HL-60 (cell line): ENCODE results near the gene ETV5.

ENCODE experiments used
- GABPA ChIP-seq: IDR thresholded peaks from 2 replicates; pipeline ENCODE4 v1.6.1; 2012; ENCODE audit warnings: low read depth
- POLR2AphosphoS5 ChIP-seq: IDR thresholded peaks from 2 replicates; pipeline ENCODE4 v1.6.1; 2012; ENCODE audit warnings: low read depth
- SPI1 ChIP-seq: IDR thresholded peaks from 2 replicates; pipeline ENCODE4 v1.6.1; 2012; ENCODE audit warnings: low read depth, mild to moderate bottlenecking, borderline replicate concordance
- TF ChIP-seq, protein P1 (sequence below): IDR thresholded peaks from one replicate; pipeline ENCODE4 v1.5.1; 2011; ENCODE audit warnings: low read length, control low read depth, inconsistent platforms; ENCODE audit not compliant: insufficient read depth
- TF ChIP-seq, protein P2 (sequence below): IDR thresholded peaks from 2 replicates; pipeline ENCODE4 v1.6.1; 2012; ENCODE audit warnings: low read depth; ENCODE audit not compliant: insufficient replicate concordance

DNA sequence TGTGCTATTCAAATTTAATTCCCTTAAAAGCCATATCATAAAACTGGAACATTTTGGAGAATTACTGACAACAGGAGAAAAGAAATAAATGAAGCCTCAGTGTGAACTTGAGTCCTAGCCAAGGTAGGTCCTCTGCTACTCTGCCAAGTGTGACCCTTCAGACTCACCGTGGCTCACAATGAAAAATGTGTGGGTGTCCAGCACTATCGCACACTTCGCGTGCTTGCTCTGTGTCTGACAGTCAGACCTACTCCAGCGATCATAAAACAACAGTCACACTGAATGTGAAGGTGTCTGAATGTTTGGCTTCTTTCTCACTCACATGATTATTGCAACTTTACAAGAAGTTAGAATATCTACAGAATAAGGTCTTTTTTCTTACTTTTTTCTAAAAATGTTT lies 105.3 kb downstream of the ETV5 start:
- TF ChIP-seq, protein P1, sequence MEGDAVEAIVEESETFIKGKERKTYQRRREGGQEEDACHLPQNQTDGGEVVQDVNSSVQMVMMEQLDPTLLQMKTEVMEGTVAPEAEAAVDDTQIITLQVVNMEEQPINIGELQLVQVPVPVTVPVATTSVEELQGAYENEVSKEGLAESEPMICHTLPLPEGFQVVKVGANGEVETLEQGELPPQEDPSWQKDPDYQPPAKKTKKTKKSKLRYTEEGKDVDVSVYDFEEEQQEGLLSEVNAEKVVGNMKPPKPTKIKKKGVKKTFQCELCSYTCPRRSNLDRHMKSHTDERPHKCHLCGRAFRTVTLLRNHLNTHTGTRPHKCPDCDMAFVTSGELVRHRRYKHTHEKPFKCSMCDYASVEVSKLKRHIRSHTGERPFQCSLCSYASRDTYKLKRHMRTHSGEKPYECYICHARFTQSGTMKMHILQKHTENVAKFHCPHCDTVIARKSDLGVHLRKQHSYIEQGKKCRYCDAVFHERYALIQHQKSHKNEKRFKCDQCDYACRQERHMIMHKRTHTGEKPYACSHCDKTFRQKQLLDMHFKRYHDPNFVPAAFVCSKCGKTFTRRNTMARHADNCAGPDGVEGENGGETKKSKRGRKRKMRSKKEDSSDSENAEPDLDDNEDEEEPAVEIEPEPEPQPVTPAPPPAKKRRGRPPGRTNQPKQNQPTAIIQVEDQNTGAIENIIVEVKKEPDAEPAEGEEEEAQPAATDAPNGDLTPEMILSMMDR, result no peak
- TF ChIP-seq GABPA, result no peak
- no peak for TF ChIP-seq POLR2AphosphoS5
- TF ChIP-seq, protein P2, sequence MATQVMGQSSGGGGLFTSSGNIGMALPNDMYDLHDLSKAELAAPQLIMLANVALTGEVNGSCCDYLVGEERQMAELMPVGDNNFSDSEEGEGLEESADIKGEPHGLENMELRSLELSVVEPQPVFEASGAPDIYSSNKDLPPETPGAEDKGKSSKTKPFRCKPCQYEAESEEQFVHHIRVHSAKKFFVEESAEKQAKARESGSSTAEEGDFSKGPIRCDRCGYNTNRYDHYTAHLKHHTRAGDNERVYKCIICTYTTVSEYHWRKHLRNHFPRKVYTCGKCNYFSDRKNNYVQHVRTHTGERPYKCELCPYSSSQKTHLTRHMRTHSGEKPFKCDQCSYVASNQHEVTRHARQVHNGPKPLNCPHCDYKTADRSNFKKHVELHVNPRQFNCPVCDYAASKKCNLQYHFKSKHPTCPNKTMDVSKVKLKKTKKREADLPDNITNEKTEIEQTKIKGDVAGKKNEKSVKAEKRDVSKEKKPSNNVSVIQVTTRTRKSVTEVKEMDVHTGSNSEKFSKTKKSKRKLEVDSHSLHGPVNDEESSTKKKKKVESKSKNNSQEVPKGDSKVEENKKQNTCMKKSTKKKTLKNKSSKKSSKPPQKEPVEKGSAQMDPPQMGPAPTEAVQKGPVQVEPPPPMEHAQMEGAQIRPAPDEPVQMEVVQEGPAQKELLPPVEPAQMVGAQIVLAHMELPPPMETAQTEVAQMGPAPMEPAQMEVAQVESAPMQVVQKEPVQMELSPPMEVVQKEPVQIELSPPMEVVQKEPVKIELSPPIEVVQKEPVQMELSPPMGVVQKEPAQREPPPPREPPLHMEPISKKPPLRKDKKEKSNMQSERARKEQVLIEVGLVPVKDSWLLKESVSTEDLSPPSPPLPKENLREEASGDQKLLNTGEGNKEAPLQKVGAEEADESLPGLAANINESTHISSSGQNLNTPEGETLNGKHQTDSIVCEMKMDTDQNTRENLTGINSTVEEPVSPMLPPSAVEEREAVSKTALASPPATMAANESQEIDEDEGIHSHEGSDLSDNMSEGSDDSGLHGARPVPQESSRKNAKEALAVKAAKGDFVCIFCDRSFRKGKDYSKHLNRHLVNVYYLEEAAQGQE, result no peak
- TF ChIP-seq SPI1, result no peak
